K562 (cell line): Measurements from ENCODE around the gene AQP2.

ENCODE experiments used
- ATF3 ChIP-seq, 2 experiments: fragments of 450-650 bp in 1 of 2; sonication (generic) in 1 of 2; formaldehyde crosslinking in 1 of 2; IDR thresholded peaks in 1 of 2; conservative IDR thresholded peaks in 1 of 2; 2 replicates each; pipeline versions ENCODE4 v1.6.1 to v1.8.1; 2016 to 2023; ENCODE audit warnings: mild to moderate bottlenecking in 2 of 2, moderate library complexity in 2 of 2, inconsistent platforms in 1 of 2, missing genetic modification reagents in 1 of 2
- CBX1 ChIP-seq: sonication (generic); IDR thresholded peaks from 2 replicates; pipeline ENCODE4 v1.6.1; 2016; ENCODE audit warnings: antibody characterized with exemption, low read depth, mild to moderate bottlenecking
- CREB1 ChIP-seq, 2 experiments: sonication (generic) in 1 of 2; formaldehyde crosslinking in 1 of 2; IDR thresholded peaks; 2 replicates each; pipeline versions ENCODE4 v1.6.1 to v1.8.0; 2012 to 2022; ENCODE audit warnings: inconsistent platforms in 1 of 2, mild to moderate bottlenecking in 1 of 2, missing genetic modification reagents in 1 of 2, moderate library complexity in 1 of 2
- EP300 ChIP-seq: IDR thresholded peaks from 2 replicates; pipeline ENCODE4 v1.6.1; 2012; ENCODE audit warnings: low read length, improper control_type of control experiment
- FOXM1 ChIP-seq, 2 experiments: fragments of 450-650 bp in 1 of 2; sonication (generic) in 1 of 2; formaldehyde crosslinking in 1 of 2; IDR thresholded peaks; 2 replicates each; pipeline versions ENCODE4 v1.6.1 to v1.9.0; 2017 to 2022; ENCODE audit warnings: low read depth in 2 of 2, mild to moderate bottlenecking in 2 of 2, missing genetic modification reagents in 1 of 2, moderate library complexity in 1 of 2
- HDGF ChIP-seq: fragments of 450-650 bp; IDR thresholded peaks from 2 replicates; pipeline ENCODE4 v1.6.1; 2016
- KLF6 ChIP-seq: fragments of 250-450 bp; sonication (Bioruptor Pico); IDR thresholded peaks from 2 replicates; pipeline ENCODE4 v1.4.0; 2020; ENCODE audit warnings: mild to moderate bottlenecking, moderate library complexity, borderline replicate concordance
- NBN ChIP-seq: fragments of 450-650 bp; IDR thresholded peaks from 2 replicates; pipeline ENCODE4 v1.6.1; 2016; ENCODE audit warnings: low read depth, mild to moderate bottlenecking
- NRF1 ChIP-seq, 2 experiments: fragments of 450-650 bp; IDR thresholded peaks in 1 of 2; conservative IDR thresholded peaks in 1 of 2; 2 replicates each; pipeline ENCODE4 v1.6.1; 2014; ENCODE audit warnings: mild to moderate bottlenecking in 2 of 2
- POLR2A ChIP-seq: fragments of 450-650 bp; conservative IDR thresholded peaks from 2 replicates; pipeline ENCODE4 v1.6.1; 2016
- POLR2B ChIP-seq: fragments of 450-650 bp; IDR thresholded peaks from 2 replicates; pipeline ENCODE4 v1.6.1; 2018; ENCODE audit warnings: low read depth; ENCODE audit not compliant: partially characterized antibody
- SIN3B ChIP-seq: fragments of 450-650 bp; IDR thresholded peaks from 2 replicates; pipeline ENCODE4 v1.6.1; 2017; ENCODE audit warnings: low read depth, mild to moderate bottlenecking, moderate library complexity
- SP1 ChIP-seq: sonication (generic); formaldehyde crosslinking; IDR thresholded peaks from 2 replicates; pipeline ENCODE4 v1.8.1; 2022; ENCODE audit warnings: mild to moderate bottlenecking, missing genetic modification reagents
- TF ChIP-seq, protein P1 (sequence below): fragments of 450-650 bp; conservative IDR thresholded peaks from 2 replicates; pipeline ENCODE4 v1.6.1; 2016; ENCODE audit warnings: missing genetic modification characterization, low read depth, mild to moderate bottlenecking, missing compliant biosample characterization, moderate library complexity

- TF ChIP-seq CREB1 (IDR thresholded peaks at IDR 0.05) (no peak), CREB1 (CRISPR knock-in tag; IDR thresholded peaks at IDR 0.05) (no peak), NBN (no peak), SIN3B (no peak), SP1 (CRISPR knock-in tag) (no peak), CBX1 (no peak), EP300 (no peak), POLR2A (no peak), NRF1 (conservative IDR thresholded peaks at IDR 0.05 in 1 of 2, IDR thresholded peaks at IDR 0.05 in 1 of 2) (no peak), KLF6 (CRISPR knock-in tag) (no peak), FOXM1 (IDR thresholded peaks at IDR 0.05; ENCODE audit: low read depth) (no peak), FOXM1 (CRISPR knock-in tag; IDR thresholded peaks at IDR 0.05; ENCODE audit: low read depth) (no peak), HDGF (no peak), POLR2B (no peak), ATF3 (IDR thresholded peaks at IDR 0.05) (no peak), ATF3 (CRISPR knock-in tag; conservative IDR thresholded peaks at IDR 0.05) (no peak)
- TF ChIP-seq, protein P1, sequence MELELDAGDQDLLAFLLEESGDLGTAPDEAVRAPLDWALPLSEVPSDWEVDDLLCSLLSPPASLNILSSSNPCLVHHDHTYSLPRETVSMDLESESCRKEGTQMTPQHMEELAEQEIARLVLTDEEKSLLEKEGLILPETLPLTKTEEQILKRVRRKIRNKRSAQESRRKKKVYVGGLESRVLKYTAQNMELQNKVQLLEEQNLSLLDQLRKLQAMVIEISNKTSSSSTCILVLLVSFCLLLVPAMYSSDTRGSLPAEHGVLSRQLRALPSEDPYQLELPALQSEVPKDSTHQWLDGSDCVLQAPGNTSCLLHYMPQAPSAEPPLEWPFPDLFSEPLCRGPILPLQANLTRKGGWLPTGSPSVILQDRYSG (tag) = no peak
Observed at GRCh38 chr12:50004696-50005095, 54.2 kb downstream of the AQP2 start.
